ENCODE results near the gene NAT14. TPM values are rescaled to one million over a fixed set of nuclear protein-coding genes. Genes with fewer than 3 reads are reported as not detected.
"Not testable (repeated sequence)": the region's sequence is repeated elsewhere in the genome, so short reads cannot be mapped to it uniquely, and the experiment has no call there.

Gene NAT14
- total RNA-seq, 1 experiment from 2014 or later, result 45.2 TPM

DNA sequence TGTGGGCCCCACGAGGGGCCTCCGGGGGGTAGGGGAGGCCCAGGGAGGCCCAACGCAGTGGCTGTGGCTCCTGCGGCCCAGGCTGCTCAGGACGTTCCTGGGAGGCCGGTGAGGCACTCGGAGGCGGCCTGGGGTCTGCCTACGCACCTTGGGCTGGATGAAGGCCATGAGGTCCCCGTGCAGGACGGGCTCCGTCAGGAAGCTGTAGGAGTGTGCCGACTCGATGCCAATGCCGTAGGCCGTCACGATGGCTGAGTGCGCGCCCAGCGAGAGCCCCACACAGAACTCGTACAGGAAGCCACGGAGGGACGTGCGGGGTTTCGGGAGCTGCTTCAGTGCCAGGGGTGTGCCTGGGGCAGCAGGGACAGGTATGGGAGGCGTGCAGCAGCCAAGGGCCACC, 46.0 kb downstream of the NAT14 start:
- TF ChIP-seq, protein P1, sequence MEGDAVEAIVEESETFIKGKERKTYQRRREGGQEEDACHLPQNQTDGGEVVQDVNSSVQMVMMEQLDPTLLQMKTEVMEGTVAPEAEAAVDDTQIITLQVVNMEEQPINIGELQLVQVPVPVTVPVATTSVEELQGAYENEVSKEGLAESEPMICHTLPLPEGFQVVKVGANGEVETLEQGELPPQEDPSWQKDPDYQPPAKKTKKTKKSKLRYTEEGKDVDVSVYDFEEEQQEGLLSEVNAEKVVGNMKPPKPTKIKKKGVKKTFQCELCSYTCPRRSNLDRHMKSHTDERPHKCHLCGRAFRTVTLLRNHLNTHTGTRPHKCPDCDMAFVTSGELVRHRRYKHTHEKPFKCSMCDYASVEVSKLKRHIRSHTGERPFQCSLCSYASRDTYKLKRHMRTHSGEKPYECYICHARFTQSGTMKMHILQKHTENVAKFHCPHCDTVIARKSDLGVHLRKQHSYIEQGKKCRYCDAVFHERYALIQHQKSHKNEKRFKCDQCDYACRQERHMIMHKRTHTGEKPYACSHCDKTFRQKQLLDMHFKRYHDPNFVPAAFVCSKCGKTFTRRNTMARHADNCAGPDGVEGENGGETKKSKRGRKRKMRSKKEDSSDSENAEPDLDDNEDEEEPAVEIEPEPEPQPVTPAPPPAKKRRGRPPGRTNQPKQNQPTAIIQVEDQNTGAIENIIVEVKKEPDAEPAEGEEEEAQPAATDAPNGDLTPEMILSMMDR (IDR thresholded peaks at IDR 0.05; ENCODE audit: insufficient read depth in 1 of 2, low read depth in 1 of 2, low read length in 1 of 2, severe bottlenecking in 1 of 2, unreplicated experiment in 1 of 2), result no peak
- Mint-ChIP-seq H3K27ac (ENCODE audit: unreplicated experiment) (no peak overlapping the region), H3K36me3 (ENCODE audit: insufficient read depth, unreplicated experiment) (no peaks in the 10 kb centered on the region), H3K9me3 (ENCODE audit: unreplicated experiment) (no peaks in the 10 kb centered on the region), H3K4me3 (ENCODE audit: unreplicated experiment) (no peak overlapping the region), H3K27me3 (ENCODE audit: insufficient read depth, unreplicated experiment) (no peaks in the 10 kb centered on the region), H3K4me1 (ENCODE audit: low read depth, unreplicated experiment) (no peaks in the 10 kb centered on the region)
- POLR2A ChIA-PET, result no interaction called here
- H3K36me3 ChIP-seq (ENCODE audit: control insufficient read depth, insufficient read depth, low read length), result no peaks in the 10 kb centered on the region
- CTCF ChIA-PET, result no interaction called here
- H3K4me3 ChIP-seq (ENCODE audit: low read depth, low read length), result no peak overlapping the region
- no peak for DNase-seq
- intact Hi-C loops (cut with micrococcal nuclease; ENCODE audit: unreplicated experiment), result no loop called here
- BruUV-seq (replicated peaks), result no TSS peak
- peaks cover 3% of the 10 kb centered on the region; the same call in 1 of the 2 replicates for H3K9me3 ChIP-seq
- H3K4me1 ChIP-seq, result no peaks in the 10 kb centered on the region
- no peaks in the 10 kb centered on the region for H3K27me3 ChIP-seq (replicated peaks; ENCODE audit: control insufficient read depth, insufficient read depth, low read length)

DNA sequence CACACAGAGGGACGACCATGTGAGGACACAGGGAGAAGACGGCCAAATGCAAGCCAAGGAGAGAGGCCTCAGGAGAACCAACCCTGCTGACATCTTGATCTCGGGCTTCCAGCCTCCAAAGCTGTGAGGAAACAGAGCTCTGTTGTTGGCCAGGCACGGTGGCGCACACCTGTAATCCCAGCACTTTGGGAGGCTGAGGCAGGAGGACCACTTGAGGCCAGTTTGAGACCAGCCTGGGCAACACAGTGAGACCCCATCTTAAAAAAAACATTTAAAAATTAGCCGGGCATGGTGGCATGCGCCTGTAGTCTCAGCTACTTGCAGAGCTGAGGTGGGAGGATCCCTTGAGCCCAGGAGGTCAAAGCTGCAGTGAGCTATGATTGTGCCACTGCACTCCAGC, 49.3 kb downstream of the NAT14 start:
- BruUV-seq (replicated peaks); H3K9me3 ChIP-seq; H3K9me3 Mint-ChIP-seq (ENCODE audit: unreplicated experiment); H3K27me3 ChIP-seq (replicated peaks; ENCODE audit: control insufficient read depth, insufficient read depth, low read length); H3K27ac Mint-ChIP-seq (ENCODE audit: unreplicated experiment); H3K27me3 Mint-ChIP-seq (ENCODE audit: insufficient read depth, unreplicated experiment); H3K4me1 Mint-ChIP-seq (ENCODE audit: low read depth, unreplicated experiment); H3K36me3 Mint-ChIP-seq (ENCODE audit: insufficient read depth, unreplicated experiment); DNase-seq; intact Hi-C loops (cut with micrococcal nuclease; ENCODE audit: unreplicated experiment); H3K36me3 ChIP-seq (ENCODE audit: control insufficient read depth, insufficient read depth, low read length); H3K4me3 ChIP-seq (ENCODE audit: low read depth, low read length); H3K4me1 ChIP-seq; H3K4me3 Mint-ChIP-seq (ENCODE audit: unreplicated experiment): not testable (repeated sequence)
- POLR2A ChIA-PET, result interaction anchor here (1.0 kb wide), 1 partner anchor 83 kb away, joined by 4 read pairs; no protein-coding TSS in a partner anchor
- CTCF ChIA-PET, result interaction anchor here (0.7 kb wide), 1 partner anchor 18 kb away, joined by 3 read pairs; no protein-coding TSS in a partner anchor

DNA sequence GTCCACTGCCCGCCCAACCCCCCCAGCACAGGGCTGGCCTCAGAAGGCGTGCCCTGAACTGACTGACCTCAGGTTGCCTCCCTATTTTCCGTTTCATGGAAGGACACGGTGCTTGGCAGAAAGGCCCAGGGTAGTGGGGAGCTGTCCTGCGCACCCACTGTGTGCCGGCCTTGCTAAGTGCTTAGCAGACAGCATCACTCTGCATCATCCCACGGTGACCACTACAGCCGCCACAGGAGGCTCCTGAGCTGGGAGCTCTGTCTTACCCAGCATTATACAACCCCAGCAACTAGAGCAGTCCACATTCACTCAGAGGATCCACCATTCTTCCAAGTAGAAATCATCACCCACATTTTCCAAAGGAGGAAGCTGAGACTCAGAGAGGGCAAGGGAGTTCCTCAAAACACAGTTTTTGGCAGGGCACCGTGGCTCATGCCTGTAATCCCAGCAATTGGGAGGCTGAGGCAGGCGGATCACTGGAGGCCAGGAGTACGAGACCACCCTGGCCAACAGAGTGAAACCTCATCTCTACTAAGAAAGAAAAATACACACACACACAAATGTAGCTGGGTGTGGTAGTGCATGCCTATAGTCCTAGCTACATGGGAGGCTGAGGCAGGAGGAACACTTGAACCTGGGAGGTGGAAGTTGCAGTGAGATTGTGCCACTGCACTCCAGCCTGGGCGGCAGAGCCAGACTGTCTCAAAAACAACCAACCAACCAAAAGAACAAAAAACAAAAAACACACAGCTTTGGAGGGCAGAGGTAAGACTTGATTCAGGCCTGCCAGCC, 50.4 kb downstream of the NAT14 start:
- Histone ChIP-seq H3K4me3 (ENCODE audit: low read depth, low read length) (no peak overlapping the region), H3K27me3 (replicated peaks; ENCODE audit: control insufficient read depth, insufficient read depth, low read length) (no peaks in the 10 kb centered on the region), H3K36me3 (ENCODE audit: control insufficient read depth, insufficient read depth, low read length) (no peaks in the 10 kb centered on the region), H3K9me3 (no peaks in the 10 kb centered on the region), H3K4me1 (0 out of 2 replicates have a peak, but pooled peaks cover 3% of the 10 kb centered on the region)
- no TSS peak for BruUV-seq (replicated peaks)
- ChIA-PET CTCF (interaction anchor here (0.7 kb wide), 1 partner anchor 17 kb away, joined by 3 read pairs; no protein-coding TSS in a partner anchor), POLR2A (no interaction called here)
- intact Hi-C loops (cut with micrococcal nuclease; ENCODE audit: unreplicated experiment), result no loop called here
- TF ChIP-seq, protein P1 (IDR thresholded peaks at IDR 0.05; ENCODE audit: insufficient read depth in 1 of 2, low read depth in 1 of 2, low read length in 1 of 2, severe bottlenecking in 1 of 2, unreplicated experiment in 1 of 2), result no peak
- no peaks in the 10 kb centered on the region for H3K27me3 Mint-ChIP-seq (ENCODE audit: insufficient read depth, unreplicated experiment)
- no peak overlapping the region for H3K4me3 Mint-ChIP-seq (ENCODE audit: unreplicated experiment)
- peaks cover 4% of the 10 kb centered on the region for H3K36me3 Mint-ChIP-seq (ENCODE audit: insufficient read depth, unreplicated experiment)
- no peak overlapping the region for H3K27ac Mint-ChIP-seq (ENCODE audit: unreplicated experiment)
- no peaks in the 10 kb centered on the region for H3K4me1 Mint-ChIP-seq (ENCODE audit: low read depth, unreplicated experiment)
- H3K9me3 Mint-ChIP-seq (ENCODE audit: unreplicated experiment), result no peaks in the 10 kb centered on the region
- no peak for DNase-seq

All from Caco-2 (cell line).